Caco-2 (cell line): Measurements from ENCODE around the gene PCBP1. TPM values are rescaled to one million over a fixed set of nuclear protein-coding genes. Genes with fewer than 3 reads are reported as not detected.

ENCODE experiments used
- total RNA-seq: library from RNA; stranded (reverse); gene quantifications from 2 replicates; pipeline ENCODE4 v1.2.3, GENCODE V29; 2022

Gene PCBP1
- total RNA-seq, 1 experiment from 2014 or later, result 319 TPM

Other genes with a start within 250 kb of the PCBP1 start
- gene SNRNP27, start 193.5 kb upstream of the PCBP1 start, total RNA-seq, result 49.3 and 49.7 TPM in 2 replicates
- 9.5 and 12.1 TPM in 2 replicates for gene MXD1, start 172.4 kb upstream of the PCBP1 start, total RNA-seq
- 0.32 and 0.66 TPM in 2 replicates for gene ASPRV1, start 125.8 kb upstream of the PCBP1 start, total RNA-seq
- gene C2orf42, start 103.5 kb downstream of the PCBP1 start, total RNA-seq, result 12.7 and 14.8 TPM in 2 replicates
- 146 and 149 TPM in 2 replicates for gene TIA1, start 161.2 kb downstream of the PCBP1 start, total RNA-seq
- gene PCYOX1, start 170.7 kb downstream of the PCBP1 start, total RNA-seq, result 114 and 119 TPM in 2 replicates
- 410 and 416 TPM in 2 replicates for gene SNRPG, start 206.3 kb downstream of the PCBP1 start, total RNA-seq
- gene FAM136A, start 214.6 kb downstream of the PCBP1 start, total RNA-seq, result 115 and 120 TPM in 2 replicates